ENCODE results near the gene FUT8. TPM values are rescaled to one million over a fixed set of nuclear protein-coding genes. Genes with fewer than 3 reads are reported as not detected.

Gene FUT8
- total RNA-seq, 4 donors from 2014 or later = 15.2 to 38.0 (median 20.7) TPM

DNA sequence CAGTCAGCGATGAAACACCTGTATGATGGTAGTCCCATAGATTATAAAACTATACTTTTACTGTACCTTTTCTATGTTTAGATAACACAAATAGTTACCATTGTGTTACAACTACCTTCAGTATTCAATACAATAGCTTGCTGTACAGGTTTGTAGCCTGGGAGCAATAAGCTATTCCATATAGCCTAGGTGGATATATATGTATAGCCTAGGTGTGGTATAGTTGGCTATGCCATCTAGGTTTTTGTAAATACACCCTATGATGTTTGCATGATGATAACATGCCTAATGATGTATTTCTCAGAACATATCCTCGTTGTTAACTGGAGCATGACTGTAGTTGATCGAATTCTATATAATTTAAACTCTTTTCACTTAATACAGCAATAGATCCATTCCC is 316.1 kb downstream of the FUT8 start:
- no peaks in the 10 kb centered on the region for H3K27me3 ChIP-seq
- no peaks in the 10 kb centered on the region for H3K4me1 ChIP-seq
- H3K9me3 ChIP-seq = no peaks in the 10 kb centered on the region
- no peak overlapping the region for H3K4me3 ChIP-seq
- no peak for DNase-seq (ENCODE audit: low spot score in 2 of 2)
- TF ChIP-seq POLR2AphosphoS5 (IDR thresholded peaks at IDR 0.05) (no peak), POLR2A (IDR thresholded peaks at IDR 0.05) (no peak), EP300 (IDR thresholded peaks at IDR 0.05) (no peak)
- TF ChIP-seq, protein P1, sequence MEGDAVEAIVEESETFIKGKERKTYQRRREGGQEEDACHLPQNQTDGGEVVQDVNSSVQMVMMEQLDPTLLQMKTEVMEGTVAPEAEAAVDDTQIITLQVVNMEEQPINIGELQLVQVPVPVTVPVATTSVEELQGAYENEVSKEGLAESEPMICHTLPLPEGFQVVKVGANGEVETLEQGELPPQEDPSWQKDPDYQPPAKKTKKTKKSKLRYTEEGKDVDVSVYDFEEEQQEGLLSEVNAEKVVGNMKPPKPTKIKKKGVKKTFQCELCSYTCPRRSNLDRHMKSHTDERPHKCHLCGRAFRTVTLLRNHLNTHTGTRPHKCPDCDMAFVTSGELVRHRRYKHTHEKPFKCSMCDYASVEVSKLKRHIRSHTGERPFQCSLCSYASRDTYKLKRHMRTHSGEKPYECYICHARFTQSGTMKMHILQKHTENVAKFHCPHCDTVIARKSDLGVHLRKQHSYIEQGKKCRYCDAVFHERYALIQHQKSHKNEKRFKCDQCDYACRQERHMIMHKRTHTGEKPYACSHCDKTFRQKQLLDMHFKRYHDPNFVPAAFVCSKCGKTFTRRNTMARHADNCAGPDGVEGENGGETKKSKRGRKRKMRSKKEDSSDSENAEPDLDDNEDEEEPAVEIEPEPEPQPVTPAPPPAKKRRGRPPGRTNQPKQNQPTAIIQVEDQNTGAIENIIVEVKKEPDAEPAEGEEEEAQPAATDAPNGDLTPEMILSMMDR (IDR thresholded peaks at IDR 0.05) = no peak
- 95% methylated on average over 3 of the region's 3 CpGs for WGBS
- no peak overlapping the region for H3K27ac ChIP-seq
- H3K36me3 ChIP-seq = peaks cover 5% of the 10 kb centered on the region

GRCh38 chr14:65729566-65729965 is 317.0 kb downstream of the FUT8 start:
- no peaks in the 10 kb centered on the region for H3K27me3 ChIP-seq
- H3K27ac ChIP-seq = no peak overlapping the region
- WGBS = 94% methylated on average over 5 of the region's 5 CpGs
- no peaks in the 10 kb centered on the region for H3K9me3 ChIP-seq
- no peaks in the 10 kb centered on the region for H3K4me1 ChIP-seq
- H3K4me3 ChIP-seq = no peak overlapping the region
- no peak for DNase-seq (ENCODE audit: low spot score in 2 of 2)
- TF ChIP-seq POLR2AphosphoS5 (IDR thresholded peaks at IDR 0.05) (no peak), EP300 (IDR thresholded peaks at IDR 0.05) (no peak), POLR2A (IDR thresholded peaks at IDR 0.05) (no peak)
- TF ChIP-seq, protein P1 (IDR thresholded peaks at IDR 0.05) = no peak
- H3K36me3 ChIP-seq = peaks cover 5% of the 10 kb centered on the region

GRCh38 chr14:65731933-65732506 is 319.5 kb downstream of the FUT8 start:
- Histone ChIP-seq H3K36me3 (peaks cover 4% of the 10 kb centered on the region), H3K4me1 (no peaks in the 10 kb centered on the region), H3K4me3 (no peak overlapping the region), H3K27ac (no peak overlapping the region), H3K27me3 (no peaks in the 10 kb centered on the region), H3K9me3 (no peaks in the 10 kb centered on the region)
- WGBS = 90% methylated on average over 2 of the region's 2 CpGs
- DNase-seq (ENCODE audit: low spot score in 2 of 2) = no peak
- TF ChIP-seq, protein P1 (IDR thresholded peaks at IDR 0.05) = no peak
- TF ChIP-seq POLR2A (IDR thresholded peaks at IDR 0.05) (no peak), POLR2AphosphoS5 (IDR thresholded peaks at IDR 0.05) (no peak), EP300 (IDR thresholded peaks at IDR 0.05) (no peak)

- TF ChIP-seq, protein P1 (IDR thresholded peaks at IDR 0.05) = no peak
- TF ChIP-seq POLR2AphosphoS5 (IDR thresholded peaks at IDR 0.05) (no peak), POLR2A (IDR thresholded peaks at IDR 0.05) (no peak), EP300 (IDR thresholded peaks at IDR 0.05) (no peak)
- DNase-seq (ENCODE audit: low spot score in 2 of 2) = no peak
- Histone ChIP-seq H3K9me3 (no peaks in the 10 kb centered on the region), H3K36me3 (peaks cover 10% of the 10 kb centered on the region), H3K27ac (no peak overlapping the region), H3K4me1 (no peaks in the 10 kb centered on the region), H3K4me3 (no peak overlapping the region), H3K27me3 (no peaks in the 10 kb centered on the region)
- 77% methylated on average over 4 of the region's 4 CpGs for WGBS
These were observed 325.8 kb downstream of the FUT8 start for GRCh38 chr14:65738339-65738738.

- Histone ChIP-seq H3K27ac (no peak overlapping the region), H3K36me3 (peaks cover 10% of the 10 kb centered on the region), H3K4me3 (no peak overlapping the region), H3K9me3 (no peaks in the 10 kb centered on the region), H3K4me1 (no peaks in the 10 kb centered on the region), H3K27me3 (no peaks in the 10 kb centered on the region)
- 94% methylated on average over 8 of the region's 8 CpGs for WGBS
- TF ChIP-seq POLR2AphosphoS5 (IDR thresholded peaks at IDR 0.05) = no peak
- no peak for TF ChIP-seq POLR2A (IDR thresholded peaks at IDR 0.05)
- TF ChIP-seq EP300 (IDR thresholded peaks at IDR 0.05) = no peak
- TF ChIP-seq, protein P1 (IDR thresholded peaks at IDR 0.05) = no peak
- DNase-seq (ENCODE audit: low spot score in 2 of 2) = no peak
These were observed 333.1 kb downstream of the FUT8 start for GRCh38 chr14:65745396-65746190.

Measured in suprapubic skin (tissue), 4 donors.